ENCODE data around the gene NVL. TPM values are rescaled to one million over a fixed set of nuclear protein-coding genes. Genes with fewer than 3 reads are reported as not detected.

NVL gene
- total and polyA plus RNA-seq, 2 of the 8 experiments (the other 6 are each of a cell fraction or from before 2014, with no cell fraction given): 22.7 to 45.8 TPM

GRCh38 chr1:224182866-224183590 is 146.9 kb downstream of the NVL start, which contains the start of gene DEGS1 (continued):
- TF ChIP-seq POLR2AphosphoS5 (IDR thresholded peaks at IDR 0.05; ENCODE audit: low read depth, low read length) (no peak; the same call in 1 of the 2 replicates), CHD7 (IDR thresholded peaks at IDR 0.05; ENCODE audit: insufficient replicate concordance, low read length) (no peak), SP1 (IDR thresholded peaks at IDR 0.05; ENCODE audit: low read depth, low read length) (no peak), TAF7 (optimal IDR thresholded peaks at IDR 0.05; ENCODE audit: borderline replicate concordance, low read depth, low read length) (peak; percentile 27), HDAC2 (IDR thresholded peaks at IDR 0.05; ENCODE audit: borderline replicate concordance in 1 of 2, low read depth in 2 of 2, low read length in 2 of 2) (no peak), CREB1 (IDR thresholded peaks at IDR 0.05) (no peak), RFX5 (IDR thresholded peaks at IDR 0.05; ENCODE audit: borderline replicate concordance, low read depth, low read length) (no peak)
- TF ChIP-seq, protein P1, sequence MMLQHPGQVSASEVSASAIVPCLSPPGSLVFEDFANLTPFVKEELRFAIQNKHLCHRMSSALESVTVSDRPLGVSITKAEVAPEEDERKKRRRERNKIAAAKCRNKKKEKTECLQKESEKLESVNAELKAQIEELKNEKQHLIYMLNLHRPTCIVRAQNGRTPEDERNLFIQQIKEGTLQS (IDR thresholded peaks at IDR 0.05; ENCODE audit: insufficient read depth, low read depth, low read length): no peak
- TF ChIP-seq, protein P2, sequence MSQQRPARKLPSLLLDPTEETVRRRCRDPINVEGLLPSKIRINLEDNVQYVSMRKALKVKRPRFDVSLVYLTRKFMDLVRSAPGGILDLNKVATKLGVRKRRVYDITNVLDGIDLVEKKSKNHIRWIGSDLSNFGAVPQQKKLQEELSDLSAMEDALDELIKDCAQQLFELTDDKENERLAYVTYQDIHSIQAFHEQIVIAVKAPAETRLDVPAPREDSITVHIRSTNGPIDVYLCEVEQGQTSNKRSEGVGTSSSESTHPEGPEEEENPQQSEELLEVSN (IDR thresholded peaks at IDR 0.05): peak; percentile 25; the same call in 1 of the 2 replicates

All from H1 (cell line).